Activated B cell treated with CpG ODN at 0.5 μM for 24 hours (primary cell): ENCODE results near the gene UBE4A. TPM values are rescaled to one million over a fixed set of nuclear protein-coding genes. Genes with fewer than 3 reads are reported as not detected.

Experiments used
- ATAC-seq: fragments of 200-7000 bp; cut with Tn5 transposase; one replicate; pipeline ENCODE4 v1.10.0; 2021; ENCODE audit warnings: low read depth, mild to moderate bottlenecking, moderate library complexity
- CTCF ChIA-PET: fragments of 350-600 bp; sonication (Branson Sonifier 250); formaldehyde crosslinking; loops from one replicate; lab custom pipeline; 2021; ENCODE audit warnings: antibody characterized with exemption; lab: Charles Lee
- POLR2A ChIA-PET: fragments of 350-600 bp; sonication (Branson Sonifier 250); formaldehyde crosslinking; loops from one replicate; lab custom pipeline; 2021; ENCODE audit warnings: antibody characterized with exemption; lab: Charles Lee
- DNase-seq: peaks from one replicate; pipeline ENCODE4 v3.0.0; 2022
- H3K27ac Mint-ChIP-seq: one replicate; pipeline ENCODE4 v1.8.0; 2020; ENCODE audit warnings: mixed read lengths
- H3K27me3 Mint-ChIP-seq: one replicate; pipeline ENCODE4 v1.8.0; 2021; ENCODE audit warnings: mixed read lengths
- H3K36me3 Mint-ChIP-seq: one replicate; pipeline ENCODE4 v1.8.0; 2021; ENCODE audit warnings: low read depth, mixed read lengths
- H3K4me1 Mint-ChIP-seq: one replicate; pipeline ENCODE4 v1.8.0; 2021; ENCODE audit warnings: mixed read lengths
- H3K4me3 Mint-ChIP-seq: one replicate; pipeline ENCODE4 v1.8.0; 2020; ENCODE audit warnings: mild to moderate bottlenecking, mixed read lengths
- H3K9me3 Mint-ChIP-seq: one replicate; pipeline ENCODE4 v1.8.0; 2020; ENCODE audit warnings: mixed read lengths
- intact Hi-C: fragments of 100-400 bp; cut with micrococcal nuclease; formaldehyde crosslinking; loops from one replicate; pipeline ENCODE4 v1.15.1; 2024
- total RNA-seq: library from RNA; stranded (reverse); gene quantifications from 2 replicates; pipeline ENCODE4 v1.2.3, GENCODE V29; 2022
- TF ChIP-seq, protein P1 (sequence below): fragments of 200-600 bp; IDR thresholded peaks from one replicate; pipeline ENCODE4 v1.8.0; 2022; ENCODE audit warnings: antibody characterized with exemption, mild to moderate bottlenecking

Gene UBE4A
- total RNA-seq, 1 donor from 2014 or later = 34.2 TPM

DNA sequence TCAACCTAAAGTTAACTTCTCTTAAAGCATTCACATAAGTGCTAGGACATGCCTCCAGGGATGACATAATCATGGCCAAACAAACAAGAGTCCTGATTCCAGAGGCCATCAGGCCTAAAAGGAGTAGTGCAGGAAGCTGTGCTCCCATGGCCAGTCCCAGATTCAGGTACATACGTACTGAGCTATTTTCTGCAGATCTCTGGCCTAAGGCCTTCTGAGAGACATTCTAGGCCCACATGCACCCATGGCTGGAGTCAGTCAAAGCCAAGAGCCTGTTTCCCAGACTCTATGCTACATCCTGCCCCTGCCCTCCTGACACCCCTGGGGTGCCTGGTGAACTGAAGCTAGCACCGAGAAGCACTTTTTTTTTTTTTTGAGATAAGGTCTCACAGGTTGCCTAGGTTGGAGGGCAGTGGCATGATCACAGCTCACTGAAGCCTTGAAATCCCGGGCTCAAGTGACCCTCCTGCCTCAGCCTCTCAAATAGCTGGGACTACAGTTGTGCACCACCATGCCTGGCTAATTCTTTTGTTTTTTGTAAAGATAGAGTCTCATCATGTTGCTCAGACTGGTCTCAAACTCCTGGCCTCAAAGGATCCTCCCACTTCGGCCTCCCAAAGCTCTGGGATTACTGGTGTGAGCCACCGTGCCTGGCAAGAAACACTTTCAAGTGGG, 17.4 kb upstream of the UBE4A start:
- POLR2A ChIA-PET = interaction anchor here (0.6 kb wide), 1 partner anchor 966 kb away, joined by 3 read pairs; no protein-coding TSS in a partner anchor
- Mint-ChIP-seq H3K4me3 (no peak overlapping the region), H3K4me1 (peaks cover 12% of the 10 kb centered on the region), H3K27ac (no peak overlapping the region), H3K36me3 (no peaks in the 10 kb centered on the region), H3K9me3 (no peaks in the 10 kb centered on the region), H3K27me3 (peaks cover 4% of the 10 kb centered on the region)
- DNase-seq (no peak), ATAC-seq (no peak)
- CTCF ChIA-PET = interaction anchor here (1.1 kb wide), 1 partner anchor 143 kb away, joined by 5 read pairs; no protein-coding TSS in a partner anchor
- intact Hi-C loops = no loop called here
- TF ChIP-seq, protein P1, sequence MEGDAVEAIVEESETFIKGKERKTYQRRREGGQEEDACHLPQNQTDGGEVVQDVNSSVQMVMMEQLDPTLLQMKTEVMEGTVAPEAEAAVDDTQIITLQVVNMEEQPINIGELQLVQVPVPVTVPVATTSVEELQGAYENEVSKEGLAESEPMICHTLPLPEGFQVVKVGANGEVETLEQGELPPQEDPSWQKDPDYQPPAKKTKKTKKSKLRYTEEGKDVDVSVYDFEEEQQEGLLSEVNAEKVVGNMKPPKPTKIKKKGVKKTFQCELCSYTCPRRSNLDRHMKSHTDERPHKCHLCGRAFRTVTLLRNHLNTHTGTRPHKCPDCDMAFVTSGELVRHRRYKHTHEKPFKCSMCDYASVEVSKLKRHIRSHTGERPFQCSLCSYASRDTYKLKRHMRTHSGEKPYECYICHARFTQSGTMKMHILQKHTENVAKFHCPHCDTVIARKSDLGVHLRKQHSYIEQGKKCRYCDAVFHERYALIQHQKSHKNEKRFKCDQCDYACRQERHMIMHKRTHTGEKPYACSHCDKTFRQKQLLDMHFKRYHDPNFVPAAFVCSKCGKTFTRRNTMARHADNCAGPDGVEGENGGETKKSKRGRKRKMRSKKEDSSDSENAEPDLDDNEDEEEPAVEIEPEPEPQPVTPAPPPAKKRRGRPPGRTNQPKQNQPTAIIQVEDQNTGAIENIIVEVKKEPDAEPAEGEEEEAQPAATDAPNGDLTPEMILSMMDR = no peak

DNA sequence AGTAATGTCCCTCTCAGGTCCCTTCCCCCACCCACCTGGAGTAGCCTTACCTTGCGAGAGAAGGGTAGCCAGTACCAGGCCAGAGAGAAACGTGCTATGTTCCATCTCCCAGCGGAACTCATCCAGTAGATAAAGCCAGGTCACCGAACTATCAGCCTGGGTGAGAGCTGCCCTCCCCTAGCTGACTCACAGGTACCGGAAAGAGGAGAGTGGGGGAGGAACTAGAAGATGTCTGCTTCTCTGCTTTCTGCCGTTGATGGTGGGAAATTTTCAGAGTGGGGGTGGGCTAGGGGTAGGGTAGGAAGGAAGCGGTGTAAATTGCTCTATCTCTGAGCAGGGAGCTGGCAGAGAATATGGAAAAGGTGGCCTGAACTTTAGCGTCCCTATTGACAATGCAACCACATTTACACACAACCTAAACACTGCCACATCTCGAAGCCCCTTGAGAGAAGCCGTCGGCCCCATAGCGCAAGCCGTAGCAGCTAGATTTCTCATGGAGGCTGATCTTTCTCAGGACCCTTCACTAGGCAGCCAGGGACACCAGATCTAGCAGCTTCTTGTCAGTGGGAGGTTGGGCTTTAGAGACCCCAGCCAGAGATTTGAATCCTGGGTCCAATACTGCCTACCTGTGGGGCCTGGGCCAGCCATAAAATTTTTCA, 16.8 kb upstream of the UBE4A start, which contains the start of gene CD3D:
TSS of gene CD3D (minus strand) at position 203 of the 659 bp plus-strand sequence. CDS start at position 105, 98 bp downstream.
- Mint-ChIP-seq H3K4me3 (no peak within 1 kb of the TSS), H3K9me3 (no peaks in the 10 kb centered on the region), H3K4me1 (peaks cover 12% of the 10 kb centered on the region), H3K27ac (no peak within 1 kb of the TSS), H3K36me3 (no peaks in the 10 kb centered on the region), H3K27me3 (peaks cover 4% of the 10 kb centered on the region)
- no peak for ATAC-seq
- ChIA-PET CTCF (interaction anchor here (1.1 kb wide), 1 partner anchor 144 kb away, joined by 5 read pairs; no protein-coding TSS in a partner anchor), POLR2A (no interaction called here)
- intact Hi-C loops = no loop called here
- DNase-seq = no peak
- TF ChIP-seq, protein P1 = no peak

- Mint-ChIP-seq H3K27me3 (peaks cover 5% of the 10 kb centered on the region), H3K9me3 (no peaks in the 10 kb centered on the region), H3K4me3 (no peak overlapping the region), H3K27ac (no peak overlapping the region), H3K36me3 (no peaks in the 10 kb centered on the region), H3K4me1 (peaks cover 11% of the 10 kb centered on the region)
- TF ChIP-seq, protein P1 = no peak
- CTCF ChIA-PET = interaction anchor here (1.1 kb wide), 1 partner anchor 145 kb away, joined by 4 read pairs; no protein-coding TSS in a partner anchor
- intact Hi-C loops = no loop called here
- POLR2A ChIA-PET = no interaction called here
- no peak for DNase-seq
- no peak for ATAC-seq
Observed at GRCh38 chr11:118343248-118343647, 16.2 kb upstream of the UBE4A start.

DNA sequence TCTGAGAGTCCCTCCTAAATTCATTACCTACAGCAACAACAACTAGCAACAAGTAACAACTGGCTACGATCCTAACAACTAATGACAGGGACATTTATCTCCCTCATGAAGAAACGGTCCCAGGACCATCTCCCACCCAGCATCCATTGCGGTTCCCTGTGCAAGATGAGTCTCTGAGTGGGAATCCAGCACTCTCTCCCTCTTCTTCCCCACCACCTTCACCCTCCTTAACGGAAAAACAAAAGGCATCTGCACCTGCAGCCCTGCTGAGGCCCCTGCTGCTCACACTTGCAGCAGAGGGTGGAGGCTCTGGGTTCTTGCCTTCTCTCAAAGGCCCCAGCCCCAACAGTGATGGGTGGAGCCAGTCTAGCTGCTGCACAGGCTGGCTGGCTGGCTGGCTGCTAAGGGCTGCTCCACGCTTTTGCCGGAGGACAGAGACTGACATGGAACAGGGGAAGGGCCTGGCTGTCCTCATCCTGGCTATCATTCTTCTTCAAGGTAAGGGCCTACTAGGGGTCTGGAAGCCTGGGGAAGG, 15.4 kb upstream of the UBE4A start, which contains the start of gene CD3G:
TSS of gene CD3G (plus strand) at position 364 of the 535 bp plus-strand sequence. CDS start at position 444, 80 bp downstream.
- CTCF ChIA-PET = interaction anchor here (1.1 kb wide), 1 partner anchor 146 kb away, joined by 4 read pairs; no protein-coding TSS in a partner anchor
- peaks cover 3% of the 10 kb centered on the region for H3K4me1 Mint-ChIP-seq
- no peaks in the 10 kb centered on the region for H3K9me3 Mint-ChIP-seq
- TF ChIP-seq, protein P1 = no peak
- H3K27me3 Mint-ChIP-seq = peaks cover 5% of the 10 kb centered on the region
- intact Hi-C loops = no loop called here
- no peak within 1 kb of the TSS for H3K4me3 Mint-ChIP-seq
- POLR2A ChIA-PET = no interaction called here
- no peak for DNase-seq
- no peaks in the 10 kb centered on the region for H3K36me3 Mint-ChIP-seq
- no peak for ATAC-seq
- H3K27ac Mint-ChIP-seq = no peak within 1 kb of the TSS
